Bronchial epithelial cell (primary cell): ENCODE results near the gene ACTG2. TPM values are rescaled to one million over a fixed set of nuclear protein-coding genes. Genes with fewer than 3 reads are reported as not detected.

Experiments used
- DNase-seq: peaks from one replicate; pipeline ENCODE4 v3.0.0-alpha.2; 2010; ENCODE audit warnings: low read depth
- FAIRE-seq: peaks from 2 replicates; lab custom pipeline; 2011; peaks lifted over from hg19 to GRCh38; lab: Jason Lieb, UNC
- H3K27me3 ChIP-seq: 2 replicates; pipeline ENCODE4 v1.5.1; 2011; ENCODE audit warnings: low read length; ENCODE audit not compliant: control insufficient read depth, insufficient read depth
- H3K36me3 ChIP-seq: 2 replicates; pipeline ENCODE4 v1.5.1; 2011; ENCODE audit warnings: low read length; ENCODE audit not compliant: control insufficient read depth, insufficient read depth
- H3K4me3 ChIP-seq: 2 replicates; pipeline ENCODE4 v1.5.1; 2011; ENCODE audit warnings: mild to moderate bottlenecking, low read depth, low read length, control low read depth
- total RNA-seq: library from RNA; depleted of rRNA; stranded (reverse); fragments of >200 nt; gene quantifications from 2 replicates; pipeline ENCODE4 v1.2.1, GENCODE V29; 2014
- TF ChIP-seq, protein P1 (sequence below): IDR thresholded peaks from 2 replicates; pipeline ENCODE4 v1.5.1; 2011; ENCODE audit warnings: mild to moderate bottlenecking, moderate library complexity, low read length, control low read depth, inconsistent platforms; ENCODE audit not compliant: insufficient read depth, severe bottlenecking

The ACTG2 gene
- total RNA-seq, 1 donor from 2014 or later = not detected

DNA sequence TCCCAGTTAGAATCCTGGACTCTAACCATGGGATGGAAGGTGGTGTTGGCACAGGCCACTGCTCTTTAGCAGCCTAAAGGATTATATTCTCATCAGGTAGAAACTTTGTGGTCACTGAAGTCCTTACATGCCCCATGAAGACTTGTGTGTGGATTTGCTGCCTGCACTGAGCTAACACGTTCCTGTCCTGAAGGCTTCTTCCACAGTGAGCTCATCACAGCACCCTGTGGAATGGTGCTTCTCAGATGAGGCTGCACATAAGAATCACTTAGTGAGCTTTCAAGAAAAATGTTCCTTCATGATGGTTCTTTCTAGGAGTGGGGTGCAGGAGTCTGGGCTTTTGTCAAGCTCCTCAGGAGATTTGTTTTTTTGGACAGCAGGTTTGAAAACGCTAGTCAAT is 37.3 kb upstream of the ACTG2 start:
- Histone ChIP-seq H3K27me3 (no peaks in the 10 kb centered on the region), H3K36me3 (peaks cover 18% of the 10 kb centered on the region), H3K4me3 (no peak overlapping the region)
- FAIRE-seq (no peak), DNase-seq (no peak)
- TF ChIP-seq, protein P1, sequence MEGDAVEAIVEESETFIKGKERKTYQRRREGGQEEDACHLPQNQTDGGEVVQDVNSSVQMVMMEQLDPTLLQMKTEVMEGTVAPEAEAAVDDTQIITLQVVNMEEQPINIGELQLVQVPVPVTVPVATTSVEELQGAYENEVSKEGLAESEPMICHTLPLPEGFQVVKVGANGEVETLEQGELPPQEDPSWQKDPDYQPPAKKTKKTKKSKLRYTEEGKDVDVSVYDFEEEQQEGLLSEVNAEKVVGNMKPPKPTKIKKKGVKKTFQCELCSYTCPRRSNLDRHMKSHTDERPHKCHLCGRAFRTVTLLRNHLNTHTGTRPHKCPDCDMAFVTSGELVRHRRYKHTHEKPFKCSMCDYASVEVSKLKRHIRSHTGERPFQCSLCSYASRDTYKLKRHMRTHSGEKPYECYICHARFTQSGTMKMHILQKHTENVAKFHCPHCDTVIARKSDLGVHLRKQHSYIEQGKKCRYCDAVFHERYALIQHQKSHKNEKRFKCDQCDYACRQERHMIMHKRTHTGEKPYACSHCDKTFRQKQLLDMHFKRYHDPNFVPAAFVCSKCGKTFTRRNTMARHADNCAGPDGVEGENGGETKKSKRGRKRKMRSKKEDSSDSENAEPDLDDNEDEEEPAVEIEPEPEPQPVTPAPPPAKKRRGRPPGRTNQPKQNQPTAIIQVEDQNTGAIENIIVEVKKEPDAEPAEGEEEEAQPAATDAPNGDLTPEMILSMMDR = no peak

DNA sequence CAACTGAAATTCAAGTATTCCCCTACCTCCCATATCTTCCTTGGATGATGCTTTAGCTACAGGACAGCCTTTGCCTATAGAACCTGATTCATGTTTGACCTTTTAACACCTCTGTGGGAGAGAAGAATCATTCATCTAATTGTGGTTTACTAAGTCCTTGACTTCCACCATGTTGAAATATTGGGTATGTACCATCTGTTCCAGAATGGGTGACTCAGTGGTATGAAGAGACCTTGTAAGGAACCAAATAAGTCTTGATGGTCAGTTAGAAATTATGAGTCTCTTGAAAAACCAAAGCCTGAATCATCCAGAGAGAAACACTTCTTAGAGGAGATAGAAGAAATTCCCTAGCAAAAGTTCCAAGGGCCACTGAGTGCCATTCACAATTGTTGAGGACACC is 36.6 kb upstream of the ACTG2 start:
- TF ChIP-seq, protein P1 = no peak
- Histone ChIP-seq H3K36me3 (peaks cover 20% of the 10 kb centered on the region), H3K4me3 (no peak overlapping the region), H3K27me3 (no peaks in the 10 kb centered on the region)
- DNase-seq (peak; percentile 75), FAIRE-seq (no peak)

DNA sequence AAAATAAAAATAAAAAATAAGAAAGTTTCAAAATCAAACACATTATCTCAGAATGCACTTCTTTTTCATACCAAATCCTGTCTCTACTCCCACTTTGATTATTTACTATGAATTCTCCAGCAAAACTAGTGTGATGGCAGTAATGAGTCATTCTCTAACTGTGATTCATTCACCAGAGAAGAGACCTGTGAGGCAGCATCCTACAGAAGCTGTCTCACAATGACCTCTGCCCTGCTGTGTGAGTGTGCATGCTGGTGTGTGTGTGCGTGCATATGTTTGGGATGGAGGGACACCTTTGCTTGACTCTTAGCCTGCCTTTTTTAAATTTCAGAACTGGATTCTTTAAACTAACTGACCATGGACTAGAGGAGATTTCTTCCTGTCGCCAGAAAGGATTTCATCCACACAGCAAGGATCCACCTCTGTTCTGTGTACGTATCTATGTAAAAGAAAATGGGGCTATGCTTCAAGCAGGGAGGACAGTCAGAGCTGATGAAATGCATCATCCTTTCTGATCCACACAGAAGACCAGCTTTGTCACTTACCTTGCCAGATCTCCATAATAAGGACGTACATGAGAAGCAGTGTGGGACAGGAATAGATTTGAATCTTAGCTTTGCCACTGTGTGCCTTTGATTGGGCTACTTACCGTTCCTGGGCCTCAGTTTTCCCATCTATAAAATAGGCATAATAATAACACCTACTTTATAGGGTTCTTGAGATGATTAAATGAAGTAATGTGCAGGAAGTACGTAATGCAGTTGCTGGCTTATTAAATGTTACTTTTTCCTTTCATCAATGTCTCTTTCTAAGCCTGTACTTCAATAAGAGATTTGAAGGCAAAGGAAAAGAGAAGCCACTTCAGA is 32.9 kb upstream of the ACTG2 start:
- Histone ChIP-seq H3K36me3 (peaks cover 29% of the 10 kb centered on the region), H3K27me3 (no peaks in the 10 kb centered on the region), H3K4me3 (no peak overlapping the region)
- FAIRE-seq = no peak
- TF ChIP-seq, protein P1 = no peak
- peak; percentile 87 for DNase-seq

DNA sequence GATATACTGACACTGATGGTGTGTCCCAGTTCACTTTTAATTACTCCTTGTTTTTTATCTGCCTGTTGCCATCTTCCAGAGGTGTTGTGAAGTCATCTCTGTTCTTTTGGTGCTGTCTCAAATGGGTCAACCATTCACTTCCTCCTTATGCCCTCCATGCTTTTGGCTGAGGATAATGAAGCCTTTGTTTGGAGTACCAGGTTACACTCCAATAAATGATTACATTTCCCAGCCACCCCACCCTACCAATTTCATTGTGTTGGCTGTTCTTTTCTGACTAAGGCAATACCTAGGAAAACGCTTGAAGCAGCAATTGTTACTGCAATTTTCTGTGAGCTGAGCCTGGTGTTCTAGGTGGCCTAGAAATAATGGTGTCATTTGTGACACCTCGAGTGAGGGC is 29.8 kb upstream of the ACTG2 start:
- H3K27me3 ChIP-seq = no peaks in the 10 kb centered on the region
- FAIRE-seq (no peak), DNase-seq (no peak)
- H3K4me3 ChIP-seq = no peak overlapping the region
- TF ChIP-seq, protein P1 = no peak
- H3K36me3 ChIP-seq = peaks cover 21% of the 10 kb centered on the region

DNA sequence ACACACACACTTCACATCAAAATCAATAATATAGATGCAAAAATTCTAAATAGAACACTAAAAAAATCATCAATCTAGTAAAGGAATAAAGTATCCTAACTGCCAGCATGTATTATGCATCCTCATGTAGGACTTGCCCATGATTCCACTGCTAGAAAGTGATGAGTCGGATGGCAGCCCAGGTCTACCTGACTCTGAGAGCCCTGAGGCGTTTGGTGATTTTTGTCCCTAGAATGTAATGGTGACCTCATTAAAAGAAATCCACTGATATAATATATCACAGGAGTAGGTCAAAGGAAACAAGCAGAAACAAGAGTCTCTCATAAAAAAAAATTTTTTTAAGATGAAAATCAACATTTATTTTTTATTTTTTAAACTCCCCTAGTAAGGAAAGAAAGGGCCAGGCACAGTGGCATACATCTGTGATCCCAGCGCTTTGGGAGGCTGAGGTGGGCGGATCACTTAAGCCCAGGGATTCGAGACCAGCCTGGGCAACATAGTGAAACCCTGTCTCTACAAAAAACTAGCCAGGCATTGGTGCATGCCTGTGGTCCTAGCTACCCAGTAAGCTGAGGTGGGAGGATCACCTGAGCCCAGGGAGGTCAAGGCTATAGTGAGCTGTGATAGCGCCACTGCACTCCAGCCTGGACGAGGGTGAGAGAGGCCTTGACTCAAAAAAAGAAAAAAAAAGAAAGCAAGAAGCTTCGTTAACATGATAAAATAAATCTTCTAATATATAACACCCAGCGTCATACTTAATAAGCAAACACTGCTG is 24.4 kb upstream of the ACTG2 start:
- peak; percentile 72 for DNase-seq
- no peaks in the 10 kb centered on the region for H3K27me3 ChIP-seq
- TF ChIP-seq, protein P1 = no peak
- no peak for FAIRE-seq
- no peak overlapping the region for H3K4me3 ChIP-seq
- peaks cover 10% of the 10 kb centered on the region for H3K36me3 ChIP-seq
